ENCODE results near the gene CDH23. TPM values are rescaled to one million over a fixed set of nuclear protein-coding genes. Genes with fewer than 3 reads are reported as not detected.

CDH23 gene
- total RNA-seq, 1 experiment from 2014 or later = 0.07 TPM

GRCh38 chr10:71379118-71379766 is 17.5 kb upstream of the CDH23 start:
- DNase-seq = no peak
- Mint-ChIP-seq H3K4me3 (ENCODE audit: low read depth, unreplicated experiment) (no peak overlapping the region), H3K27me3 (ENCODE audit: unreplicated experiment) (no peaks in the 10 kb centered on the region), H3K4me1 (ENCODE audit: low read depth, unreplicated experiment) (peaks cover 17% of the 10 kb centered on the region), H3K36me3 (ENCODE audit: insufficient read depth, unreplicated experiment) (peaks cover 6% of the 10 kb centered on the region), H3K27ac (ENCODE audit: unreplicated experiment) (no peak overlapping the region), H3K9me3 (ENCODE audit: low read depth, unreplicated experiment) (no peaks in the 10 kb centered on the region)
- CTCF ChIA-PET = interaction anchor here (0.6 to 1.5 kb wide), 3 partner anchors 19 to 1315 kb away, joined by 3 read pairs; no protein-coding TSS in a partner anchor
- BruUV-seq (replicated peaks) = no TSS peak
- intact Hi-C loops (cut with micrococcal nuclease; ENCODE audit: unreplicated experiment) = no loop called here
- no peak for TF ChIP-seq CTCF (IDR thresholded peaks at IDR 0.05; ENCODE audit: unreplicated experiment)

GRCh38 chr10:71380841-71381240 is 15.9 kb upstream of the CDH23 start:
- CTCF ChIA-PET = interaction anchor here (0.6 to 1.5 kb wide), 2 partner anchors 62 to 67 kb away, joined by 4 to 7 read pairs; partner anchors contain the start of gene SLC29A3
- Mint-ChIP-seq H3K27ac (ENCODE audit: unreplicated experiment) (no peak overlapping the region), H3K36me3 (ENCODE audit: insufficient read depth, unreplicated experiment) (peaks cover 6% of the 10 kb centered on the region), H3K4me3 (ENCODE audit: low read depth, unreplicated experiment) (no peak overlapping the region), H3K4me1 (ENCODE audit: low read depth, unreplicated experiment) (peaks cover 17% of the 10 kb centered on the region), H3K9me3 (ENCODE audit: low read depth, unreplicated experiment) (no peaks in the 10 kb centered on the region), H3K27me3 (ENCODE audit: unreplicated experiment) (peaks cover 7% of the 10 kb centered on the region)
- no peak for DNase-seq
- TF ChIP-seq CTCF (IDR thresholded peaks at IDR 0.05; ENCODE audit: unreplicated experiment) = no peak
- intact Hi-C loops (cut with micrococcal nuclease; ENCODE audit: unreplicated experiment) = loop anchor here (10.0 kb wide), 1 partner anchor 324 kb away; no protein-coding TSS in a partner anchor
- no TSS peak for BruUV-seq (replicated peaks)

- TF ChIP-seq CTCF (IDR thresholded peaks at IDR 0.05; ENCODE audit: unreplicated experiment) = no peak
- no peak overlapping the region for H3K27ac Mint-ChIP-seq (ENCODE audit: unreplicated experiment)
- no peak overlapping the region for H3K4me3 Mint-ChIP-seq (ENCODE audit: low read depth, unreplicated experiment)
- intact Hi-C loops (cut with micrococcal nuclease; ENCODE audit: unreplicated experiment) = loop anchor here (10.0 kb wide), 1 partner anchor 323 kb away; no protein-coding TSS in a partner anchor
- H3K4me1 Mint-ChIP-seq (ENCODE audit: low read depth, unreplicated experiment) = peaks cover 17% of the 10 kb centered on the region
- CTCF ChIA-PET = interaction anchor here (1.5 kb wide), 1 partner anchor 62 kb away, joined by 7 read pairs; the partner anchor contains the start of gene SLC29A3
- peaks cover 15% of the 10 kb centered on the region for H3K27me3 Mint-ChIP-seq (ENCODE audit: unreplicated experiment)
- no peaks in the 10 kb centered on the region for H3K9me3 Mint-ChIP-seq (ENCODE audit: low read depth, unreplicated experiment)
- BruUV-seq (replicated peaks) = no TSS peak
- H3K36me3 Mint-ChIP-seq (ENCODE audit: insufficient read depth, unreplicated experiment) = peaks cover 6% of the 10 kb centered on the region
- no peak for DNase-seq
Measured at GRCh38 chr10:71381611-71382010, 15.1 kb upstream of the CDH23 start.

- BruUV-seq (replicated peaks) = no TSS peak
Measured at GRCh38 chr10:71382028-71382427, 14.7 kb upstream of the CDH23 start.

More at GRCh38 chr10:71382028-71382427, 14.7 kb upstream of the CDH23 start:
- H3K36me3 Mint-ChIP-seq (ENCODE audit: insufficient read depth, unreplicated experiment) = peaks cover 3% of the 10 kb centered on the region
- CTCF ChIA-PET = interaction anchor here (1.3 kb wide), 1 partner anchor 11 kb away, joined by 4 read pairs; no protein-coding TSS in a partner anchor
- H3K27ac Mint-ChIP-seq (ENCODE audit: unreplicated experiment) = no peak overlapping the region
- peaks cover 17% of the 10 kb centered on the region for H3K4me1 Mint-ChIP-seq (ENCODE audit: low read depth, unreplicated experiment)
- intact Hi-C loops (cut with micrococcal nuclease; ENCODE audit: unreplicated experiment) = loop anchor here (10.0 kb wide), 1 partner anchor 323 kb away; no protein-coding TSS in a partner anchor
- peaks cover 19% of the 10 kb centered on the region for H3K27me3 Mint-ChIP-seq (ENCODE audit: unreplicated experiment)
- no peak overlapping the region for H3K4me3 Mint-ChIP-seq (ENCODE audit: low read depth, unreplicated experiment)
- H3K9me3 Mint-ChIP-seq (ENCODE audit: low read depth, unreplicated experiment) = no peaks in the 10 kb centered on the region
- no peak for DNase-seq
- no peak for TF ChIP-seq CTCF (IDR thresholded peaks at IDR 0.05; ENCODE audit: unreplicated experiment)
